Endothelial cell of umbilical vein (primary cell): Measurements from ENCODE around the gene GRM8.

ENCODE experiments used
- EZH2 ChIP-seq: IDR thresholded peaks from 2 replicates; pipeline ENCODE4 v1.6.1; 2012; ENCODE audit warnings: borderline replicate concordance, low read depth, mild to moderate bottlenecking, moderate library complexity, low read length, inconsistent platforms; ENCODE audit not compliant: severe bottlenecking
- JUN ChIP-seq: IDR thresholded peaks from 2 replicates; pipeline ENCODE4 v1.6.1; 2011; ENCODE audit warnings: borderline replicate concordance, low read depth; ENCODE audit not compliant: insufficient read length, insufficient read depth
- POLR2A ChIP-seq: IDR thresholded peaks from 2 replicates; pipeline ENCODE4 v1.6.1; 2012; ENCODE audit warnings: low read depth, mild to moderate bottlenecking, control low read depth, low read length
- POLR2AphosphoS5 ChIP-seq: IDR thresholded peaks from 2 replicates; pipeline ENCODE4 v1.6.1; 2012; ENCODE audit warnings: low read depth, mild to moderate bottlenecking, control low read depth, low read length, moderate library complexity; ENCODE audit not compliant: insufficient read depth
- TF ChIP-seq, protein P1 (sequence below), 2 donors: IDR thresholded peaks; 1 replicate in 1 of 2; 2 replicates in 1 of 2; pipeline ENCODE4 v1.5.1; 2011; ENCODE audit warnings: low read length in 2 of 2, mild to moderate bottlenecking in 2 of 2, moderate library complexity in 2 of 2, control low read depth in 1 of 2, inconsistent platforms in 1 of 2, low read depth in 1 of 2; ENCODE audit not compliant: insufficient read depth in 1 of 2; ENCODE audit errors: extremely low read depth in 1 of 2

DNA sequence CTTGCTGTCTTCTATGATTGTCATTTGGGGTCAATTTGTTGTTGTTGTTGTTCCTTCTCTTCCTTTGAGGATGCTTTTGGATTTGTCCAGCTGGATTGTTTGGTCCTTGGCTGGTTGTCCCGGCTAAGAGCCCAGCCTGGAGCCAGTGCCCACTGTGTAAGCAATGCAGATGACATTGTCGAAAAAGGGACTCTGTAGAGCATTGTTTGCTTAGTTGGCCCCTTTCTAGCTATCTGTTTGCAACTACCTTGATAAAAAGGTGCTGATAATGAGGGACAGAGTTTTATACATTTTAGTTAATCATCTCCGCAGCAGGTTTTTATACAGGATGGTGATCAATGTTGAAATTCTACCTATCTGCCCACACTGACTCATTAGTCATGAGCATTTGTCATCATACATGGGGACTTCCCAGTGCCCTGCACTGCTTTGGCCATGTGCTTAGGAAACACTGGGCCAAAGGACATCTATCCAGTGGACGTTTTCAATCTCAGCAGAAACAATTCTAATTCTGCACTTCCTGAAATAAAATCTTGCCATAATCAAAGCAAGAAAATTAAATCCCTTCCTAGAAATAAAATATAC lies 311.9 kb downstream of the GRM8 start:
- TF ChIP-seq, protein P1, sequence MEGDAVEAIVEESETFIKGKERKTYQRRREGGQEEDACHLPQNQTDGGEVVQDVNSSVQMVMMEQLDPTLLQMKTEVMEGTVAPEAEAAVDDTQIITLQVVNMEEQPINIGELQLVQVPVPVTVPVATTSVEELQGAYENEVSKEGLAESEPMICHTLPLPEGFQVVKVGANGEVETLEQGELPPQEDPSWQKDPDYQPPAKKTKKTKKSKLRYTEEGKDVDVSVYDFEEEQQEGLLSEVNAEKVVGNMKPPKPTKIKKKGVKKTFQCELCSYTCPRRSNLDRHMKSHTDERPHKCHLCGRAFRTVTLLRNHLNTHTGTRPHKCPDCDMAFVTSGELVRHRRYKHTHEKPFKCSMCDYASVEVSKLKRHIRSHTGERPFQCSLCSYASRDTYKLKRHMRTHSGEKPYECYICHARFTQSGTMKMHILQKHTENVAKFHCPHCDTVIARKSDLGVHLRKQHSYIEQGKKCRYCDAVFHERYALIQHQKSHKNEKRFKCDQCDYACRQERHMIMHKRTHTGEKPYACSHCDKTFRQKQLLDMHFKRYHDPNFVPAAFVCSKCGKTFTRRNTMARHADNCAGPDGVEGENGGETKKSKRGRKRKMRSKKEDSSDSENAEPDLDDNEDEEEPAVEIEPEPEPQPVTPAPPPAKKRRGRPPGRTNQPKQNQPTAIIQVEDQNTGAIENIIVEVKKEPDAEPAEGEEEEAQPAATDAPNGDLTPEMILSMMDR (IDR thresholded peaks at IDR 0.05; ENCODE audit: extremely low read depth in 1 of 2, insufficient read depth in 1 of 2, low read depth in 1 of 2, low read length in 2 of 2) = no peak
- no peak for TF ChIP-seq POLR2AphosphoS5
- TF ChIP-seq POLR2A = no peak
- TF ChIP-seq JUN = no peak
- no peak for TF ChIP-seq EZH2
